AG10803 (cell line): ENCODE data around the gene NTRK2.

Experiments used
- DNase-seq: peaks from one replicate; pipeline ENCODE4 v3.0.0; 2010; ENCODE audit warnings: low read depth
- H3K4me3 ChIP-seq: 2 replicates; pipeline ENCODE4 v1.5.1; 2011; ENCODE audit warnings: mild to moderate bottlenecking, low read length, control low read depth
- CTCF ChIP-seq: conservative IDR thresholded peaks from 2 replicates; pipeline ENCODE4 v1.5.1; 2011; ENCODE audit warnings: mild to moderate bottlenecking, low read length, control low read depth, inconsistent platforms

NTRK2 gene

GRCh38 chr9:85038824-85039608, 369.5 kb downstream of the NTRK2 start:
- no peak for TF ChIP-seq CTCF
- H3K4me3 ChIP-seq: no peak overlapping the region
- no peak for DNase-seq

GRCh38 chr9:85040146-85040545, 370.6 kb downstream of the NTRK2 start:
- no peak overlapping the region for H3K4me3 ChIP-seq
- TF ChIP-seq CTCF: no peak
- DNase-seq: no peak

DNA sequence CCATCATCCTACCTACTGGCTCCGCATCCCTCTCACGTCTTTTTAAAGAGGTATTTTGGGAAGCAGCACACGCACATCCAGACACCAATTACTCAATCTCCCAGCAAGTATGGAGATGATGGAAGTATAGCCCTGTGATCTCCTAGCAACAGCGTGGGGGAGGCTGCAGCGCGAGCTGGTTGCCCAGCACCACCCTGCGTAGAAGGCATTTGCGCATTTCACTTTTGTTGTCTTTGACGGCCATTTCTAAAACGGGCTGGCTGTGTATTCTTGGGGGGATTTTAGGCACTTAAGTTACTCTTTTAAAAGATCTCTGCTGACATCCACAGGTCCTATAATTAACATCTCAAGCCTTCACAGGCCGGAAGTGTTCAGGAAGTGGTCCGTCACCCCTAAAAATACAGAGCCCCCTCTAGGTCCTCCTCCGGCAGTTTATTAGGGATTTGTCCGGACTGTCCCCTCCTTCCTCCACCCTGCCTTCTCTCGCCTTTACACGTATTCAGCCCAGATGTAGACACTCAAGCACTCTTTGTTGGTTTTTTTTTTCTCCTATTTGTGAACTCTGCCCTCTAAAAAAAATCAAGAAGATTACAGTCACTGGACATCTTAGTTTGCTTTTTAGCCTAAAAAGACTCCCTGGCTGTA, 371.4 kb downstream of the NTRK2 start:
- H3K4me3 ChIP-seq: no peak overlapping the region
- TF ChIP-seq CTCF: no peak
- DNase-seq: no peak

- no peak for TF ChIP-seq CTCF
- no peak for DNase-seq
- H3K4me3 ChIP-seq: no peak overlapping the region
These were observed 372.1 kb downstream of the NTRK2 start for GRCh38 chr9:85041466-85042137.

GRCh38 chr9:85042981-85043647, 373.6 kb downstream of the NTRK2 start:
- TF ChIP-seq CTCF: no peak
- H3K4me3 ChIP-seq: no peak overlapping the region
- no peak for DNase-seq

DNA sequence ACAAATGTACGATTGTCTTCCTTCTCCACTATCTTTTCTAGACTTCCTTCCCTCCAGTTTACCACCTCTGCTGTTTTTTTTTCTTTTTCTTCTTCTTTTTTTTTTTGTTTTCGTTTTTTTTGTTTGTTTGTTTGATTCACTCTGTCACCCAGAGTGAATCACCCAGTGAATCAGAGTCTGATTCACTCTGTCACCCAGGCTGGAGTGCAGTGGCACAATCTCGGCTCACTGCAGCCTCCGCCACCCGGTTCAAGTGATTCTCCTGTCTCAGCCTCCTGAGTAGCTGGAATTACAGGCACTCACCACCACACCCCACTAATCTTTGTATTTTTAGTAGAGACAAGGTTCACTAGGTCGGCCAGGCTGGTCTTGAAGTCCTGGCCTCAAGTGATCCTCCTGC, 375.7 kb downstream of the NTRK2 start:
- DNase-seq: no peak
- TF ChIP-seq CTCF: no peak
- H3K4me3 ChIP-seq: no peak overlapping the region
